Activated CD8-positive, alpha-beta T cell treated with anti-CD3 and anti-CD28 coated beads for 36 hours (primary cell): ENCODE results near the gene MTERF2. TPM values are rescaled to one million over a fixed set of nuclear protein-coding genes. Genes with fewer than 3 reads are reported as not detected.

ENCODE experiments used
- ATAC-seq: fragments of 200-7000 bp; cut with Tn5 transposase; one replicate; pipeline ENCODE4 v1.10.0; 2021; ENCODE audit warnings: mild to moderate bottlenecking, moderate library complexity
- CTCF ChIA-PET: fragments of 350-600 bp; sonication (Branson Sonifier 250); formaldehyde crosslinking; loops from one replicate; lab custom pipeline; 2021; ENCODE audit warnings: antibody characterized with exemption; lab: Charles Lee
- POLR2A ChIA-PET: fragments of 350-600 bp; sonication (Branson Sonifier 250); formaldehyde crosslinking; loops from one replicate; lab custom pipeline; 2021; ENCODE audit warnings: antibody characterized with exemption; lab: Charles Lee
- DNase-seq: peaks from one replicate; pipeline ENCODE4 v3.0.0-alpha.2; 2020
- H3K27ac Mint-ChIP-seq: one replicate; pipeline ENCODE4 v1.8.0; 2021; ENCODE audit warnings: mild to moderate bottlenecking, mixed read lengths
- H3K27me3 Mint-ChIP-seq: one replicate; pipeline ENCODE4 v1.8.0; 2021; ENCODE audit warnings: mixed read lengths
- H3K36me3 Mint-ChIP-seq: one replicate; pipeline ENCODE4 v1.8.0; 2021; ENCODE audit warnings: low read depth, mixed read lengths
- H3K4me1 Mint-ChIP-seq: one replicate; pipeline ENCODE4 v1.8.0; 2021; ENCODE audit warnings: low read depth, mixed read lengths
- H3K4me3 Mint-ChIP-seq: one replicate; pipeline ENCODE4 v1.8.0; 2021; ENCODE audit warnings: mild to moderate bottlenecking, moderate library complexity, mixed read lengths
- H3K9me3 Mint-ChIP-seq: one replicate; pipeline ENCODE4 v1.8.0; 2021; ENCODE audit warnings: mixed read lengths
- CTCF ChIP-seq: fragments of 200-600 bp; IDR thresholded peaks from one replicate; pipeline ENCODE4 v1.8.0; 2022; ENCODE audit warnings: antibody characterized with exemption, mild to moderate bottlenecking
- intact Hi-C: fragments of 100-400 bp; cut with micrococcal nuclease; formaldehyde crosslinking; loops from one replicate; pipeline ENCODE4 v1.10.0; 2022
- total RNA-seq, 2 experiments: library from RNA; stranded (reverse); gene quantifications; one replicate each; pipeline ENCODE4 v1.2.3, GENCODE V29; 2021

Gene MTERF2
- total RNA-seq, 2 experiments from 2014 or later, result 4.8 to 5.9 TPM

DNA sequence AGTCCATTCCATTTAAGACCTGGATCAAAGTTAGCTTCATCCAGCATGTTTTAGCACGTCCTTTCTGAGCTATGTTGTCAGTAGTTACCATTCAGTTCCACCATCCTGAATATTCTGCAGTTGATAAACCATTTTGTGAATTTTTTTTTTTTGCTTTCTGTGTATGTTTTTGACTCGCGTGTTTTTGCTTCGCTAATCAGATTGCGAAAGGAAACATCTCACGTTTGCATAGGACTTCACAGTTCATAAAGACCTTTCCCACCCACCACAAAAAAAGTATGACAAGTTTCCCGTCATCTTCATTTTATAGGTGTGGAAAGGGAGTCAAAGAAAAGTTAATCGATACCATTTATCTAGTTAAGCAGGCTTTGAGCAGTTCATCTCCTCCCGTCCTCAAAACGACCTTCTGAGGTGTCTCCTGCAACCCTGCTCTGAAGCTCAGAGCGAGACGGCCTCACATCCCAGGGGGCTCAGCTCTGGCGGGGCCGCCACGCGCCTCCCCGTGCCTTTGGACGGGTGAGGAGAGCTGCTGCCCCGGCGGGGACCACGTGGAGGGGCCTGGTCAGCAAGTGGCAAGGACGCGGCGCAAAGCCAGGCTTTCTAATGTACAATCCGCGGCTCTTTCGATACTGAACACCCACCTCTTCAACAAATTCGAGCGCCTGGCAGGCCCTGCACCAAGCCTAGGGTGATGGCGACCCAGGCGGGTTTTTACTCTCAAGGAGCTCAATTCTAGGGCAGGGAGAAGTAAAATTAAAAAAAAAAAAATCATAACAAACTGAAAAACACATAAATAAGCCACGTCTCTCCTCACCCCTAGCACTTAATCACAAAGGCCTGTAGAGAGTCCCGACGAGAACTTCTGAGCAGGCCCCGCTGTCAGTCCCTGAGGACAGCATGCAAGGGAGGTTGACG is 32.2 kb downstream of the MTERF2 start:
- no peaks in the 10 kb centered on the region for H3K27me3 Mint-ChIP-seq
- H3K4me3 Mint-ChIP-seq, result peak overlapping the region; percentile 96
- H3K27ac Mint-ChIP-seq, result peak overlapping the region; percentile 93
- ATAC-seq (peak; percentile 13), DNase-seq (peak; percentile 38)
- no peak for TF ChIP-seq CTCF
- intact Hi-C loops, result no loop called here
- peaks cover 17% of the 10 kb centered on the region for H3K4me1 Mint-ChIP-seq
- ChIA-PET CTCF (interaction anchor here (0.7 to 1.8 kb wide), 4 partner anchors 13 to 657 kb away, joined by 3 to 5 read pairs (median 3); no protein-coding TSS in a partner anchor), POLR2A (interaction anchor here (1.0 to 2.2 kb wide), 5 partner anchors 11 to 597 kb away, joined by 3 to 11 read pairs (median 4); partner anchors contain the start of genes CRY1, MTERF2 and POLR3B)
- peaks cover 4% of the 10 kb centered on the region for H3K9me3 Mint-ChIP-seq
- H3K36me3 Mint-ChIP-seq, result peaks cover 12% of the 10 kb centered on the region

DNA sequence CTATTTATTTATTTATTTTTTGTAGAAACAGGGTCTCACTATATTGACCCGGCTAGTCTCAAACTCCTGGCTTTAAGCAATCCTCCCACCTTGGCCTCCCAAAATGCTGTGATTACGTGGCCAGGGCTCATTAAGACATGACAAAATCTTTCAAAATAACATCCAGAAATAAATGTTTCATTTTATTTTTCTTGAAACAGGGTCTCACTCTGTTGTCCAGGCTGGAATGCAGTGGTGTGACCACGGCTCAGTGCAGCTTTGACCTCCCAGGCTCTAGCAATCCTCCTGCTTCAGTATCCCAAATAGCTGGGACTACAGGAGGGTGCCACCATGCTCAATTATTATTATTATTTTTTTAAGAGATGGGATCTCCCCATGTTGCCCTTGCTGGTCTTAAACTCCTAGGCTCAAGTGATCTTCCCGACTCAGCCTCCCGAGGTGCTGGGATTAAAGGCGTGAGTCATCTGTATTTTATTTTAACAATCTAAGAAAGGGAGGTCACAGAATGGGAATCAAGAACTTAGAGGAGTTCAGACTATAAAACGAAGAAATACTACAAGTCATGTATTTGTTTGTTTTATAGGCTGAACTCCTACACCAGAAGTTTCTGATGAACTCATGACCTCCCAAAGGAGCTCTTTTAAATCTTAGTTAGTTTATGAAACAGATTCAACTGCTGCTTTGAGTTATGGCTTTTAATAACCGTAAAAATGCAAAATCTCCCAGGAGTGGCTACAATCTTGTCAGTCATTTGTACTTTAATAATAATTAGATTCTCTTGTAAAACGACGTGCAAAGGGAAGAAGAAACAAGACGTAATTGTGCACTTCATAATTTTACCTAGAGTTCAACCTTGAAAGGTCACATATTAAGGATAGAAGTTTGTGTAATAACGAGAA is 33.3 kb downstream of the MTERF2 start:
- Mint-ChIP-seq H3K9me3 (peaks cover 13% of the 10 kb centered on the region), H3K4me1 (peaks cover 14% of the 10 kb centered on the region)
- POLR2A ChIA-PET, result no interaction called here

DNA sequence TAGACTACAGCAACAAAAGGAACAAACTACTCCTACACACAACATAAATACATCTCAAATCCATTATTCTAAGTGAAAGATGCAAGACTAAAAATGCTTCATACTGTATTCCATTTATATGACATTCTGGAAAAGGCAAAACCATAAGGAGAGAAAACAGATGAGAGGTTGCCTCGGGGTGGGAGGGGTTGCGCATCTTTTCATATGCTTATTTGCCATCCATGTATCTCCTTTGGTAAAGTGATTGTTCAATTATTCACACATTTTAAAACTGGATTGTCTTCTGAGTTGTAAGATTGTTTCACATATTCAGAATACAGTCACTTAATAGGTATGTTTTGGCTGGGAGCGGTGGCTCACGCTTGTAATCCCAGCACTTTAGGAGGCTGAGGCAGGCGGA is 36.4 kb downstream of the MTERF2 start:
- intact Hi-C loops, result no loop called here
- DNase-seq (no peak), ATAC-seq (no peak)
- ChIA-PET CTCF (no interaction called here), POLR2A (no interaction called here)
- peaks cover 2% of the 10 kb centered on the region for H3K4me1 Mint-ChIP-seq
- H3K27me3 Mint-ChIP-seq, result no peaks in the 10 kb centered on the region
- peaks cover 23% of the 10 kb centered on the region for H3K9me3 Mint-ChIP-seq
- peaks cover 7% of the 10 kb centered on the region for H3K36me3 Mint-ChIP-seq
- H3K27ac Mint-ChIP-seq, result no peak overlapping the region
- H3K4me3 Mint-ChIP-seq, result no peak overlapping the region
- TF ChIP-seq CTCF, result no peak

More for the DNA sequence above, 33.3 kb downstream of the MTERF2 start:
- Mint-ChIP-seq H3K4me3 (peak overlapping the region; percentile 96), H3K27ac (no peak overlapping the region), H3K36me3 (peaks cover 11% of the 10 kb centered on the region), H3K27me3 (no peaks in the 10 kb centered on the region)
- CTCF ChIA-PET, result interaction anchor here (0.7 to 1.3 kb wide), 4 partner anchors 11 to 656 kb away, joined by 3 to 4 read pairs (median 3); no protein-coding TSS in a partner anchor
- no peak for ATAC-seq
- intact Hi-C loops, result no loop called here
- DNase-seq, result no peak
- no peak for TF ChIP-seq CTCF

- Mint-ChIP-seq H3K27ac (no peak overlapping the region), H3K9me3 (peaks cover 25% of the 10 kb centered on the region), H3K4me1 (no peaks in the 10 kb centered on the region), H3K36me3 (peaks cover 3% of the 10 kb centered on the region), H3K4me3 (no peak overlapping the region), H3K27me3 (no peaks in the 10 kb centered on the region)
- TF ChIP-seq CTCF, result no peak
- intact Hi-C loops, result no loop called here
- CTCF ChIA-PET, result no interaction called here
- POLR2A ChIA-PET, result no interaction called here
- DNase-seq, result no peak
- ATAC-seq, result no peak
These were observed 39.5 kb downstream of the MTERF2 start for GRCh38 chr12:106947461-106947860.
